GM18505 (cell line): ENCODE results near the gene METTL22.

Experiments
- ATAC-seq: cut with Tn5 transposase; IDR thresholded peaks from one replicate; pipeline ENCODE4 v1.9.1; 2021; ENCODE audit not compliant: unreplicated experiment
- POLR2A ChIP-seq: IDR thresholded peaks from 4 replicates; pipeline ENCODE4 v1.6.1; 2011; ENCODE audit warnings: borderline replicate concordance; ENCODE audit not compliant: insufficient read depth, insufficient read length; ENCODE audit errors: extremely low read depth

METTL22 gene

GRCh38 chr16:8655184-8655717, 33.8 kb downstream of the METTL22 start:
- peak; percentile 66 for ATAC-seq
- no peak for TF ChIP-seq POLR2A

- no peak for ATAC-seq
- no peak for TF ChIP-seq POLR2A
Observed at GRCh38 chr16:8656376-8656775, 34.9 kb downstream of the METTL22 start.

GRCh38 chr16:8660841-8661301, 39.4 kb downstream of the METTL22 start:
- ATAC-seq = peak; percentile 73
- no peak for TF ChIP-seq POLR2A

GRCh38 chr16:8661703-8662102, 40.2 kb downstream of the METTL22 start:
- ATAC-seq = no peak
- TF ChIP-seq POLR2A = no peak

GRCh38 chr16:8663192-8664089, 41.9 kb downstream of the METTL22 start:
- no peak for ATAC-seq
- TF ChIP-seq POLR2A = no peak

GRCh38 chr16:8665529-8665928, 44.0 kb downstream of the METTL22 start:
- no peak for TF ChIP-seq POLR2A
- no peak for ATAC-seq

GRCh38 chr16:8667492-8667891, 46.0 kb downstream of the METTL22 start:
- no peak for TF ChIP-seq POLR2A
- ATAC-seq = no peak

- TF ChIP-seq POLR2A = no peak
- ATAC-seq = no peak
Observed at GRCh38 chr16:8668113-8668512, 46.6 kb downstream of the METTL22 start.

- TF ChIP-seq POLR2A = no peak
- no peak for ATAC-seq
Observed at GRCh38 chr16:8669481-8669880, 48.0 kb downstream of the METTL22 start.

- TF ChIP-seq POLR2A = no peak
- ATAC-seq = no peak
Observed at GRCh38 chr16:8670014-8670560, 48.6 kb downstream of the METTL22 start.

GRCh38 chr16:8673611-8674412, 52.3 kb downstream of the METTL22 start:
- no peak for TF ChIP-seq POLR2A
- ATAC-seq = peak; percentile 39

GRCh38 chr16:8674413-8675022, 53.0 kb downstream of the METTL22 start, which contains the start of gene ABAT:
TSS of gene ABAT (plus strand) at chr16:8674617. CDS start at chr16:8735740, 61,123 bp downstream.
- peak; percentile 100 for ATAC-seq
- TF ChIP-seq POLR2A = peak; percentile 63

- no peak for ATAC-seq
- TF ChIP-seq POLR2A = no peak
Observed at GRCh38 chr16:8675183-8676159, 54.0 kb downstream of the METTL22 start.
